ENCODE results near the gene MAML3.

DNA sequence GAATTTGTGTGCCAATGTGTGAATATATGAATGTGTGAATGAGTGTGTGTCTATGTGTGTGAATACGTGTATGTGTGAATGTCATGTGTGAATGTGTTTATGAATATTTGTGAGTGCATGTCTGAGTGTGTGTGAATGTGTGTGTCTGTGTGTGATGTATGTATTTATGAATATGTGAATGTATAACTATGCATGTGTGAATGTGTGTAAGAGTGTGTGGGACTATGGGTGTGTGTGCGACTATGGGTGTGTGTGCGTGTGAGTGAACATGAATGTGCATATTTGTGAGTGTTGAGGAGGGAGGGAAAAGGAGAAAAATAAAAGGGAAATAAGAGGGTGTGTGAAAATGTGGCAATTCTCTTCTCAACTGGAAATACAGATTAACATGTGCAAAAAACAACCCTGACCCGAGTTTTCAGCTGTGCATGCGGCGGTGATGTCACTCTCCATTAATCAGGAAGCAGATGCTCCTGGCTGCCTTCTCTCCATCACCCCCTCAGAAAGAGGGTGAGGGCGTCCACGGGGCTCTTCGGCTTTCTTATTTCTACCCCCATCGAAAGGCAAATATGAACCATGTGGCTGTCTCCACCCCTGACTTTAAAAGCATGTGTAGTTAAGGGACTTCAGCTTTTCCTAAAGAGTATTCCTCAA, 219.8 kb downstream of the MAML3 start:
- TF ChIP-seq SPI1 (IDR thresholded peaks at IDR 0.05; ENCODE audit: low read depth, low read length) (no peak), POLR2A (IDR thresholded peaks at IDR 0.05; ENCODE audit: low read depth, low read length) (no peak), POLR2AphosphoS5 (IDR thresholded peaks at IDR 0.05; ENCODE audit: low read depth, low read length) (no peak), PAX5 (IDR thresholded peaks at IDR 0.05; ENCODE audit: insufficient read depth, low read length, severe bottlenecking) (no peak), TAF1 (IDR thresholded peaks at IDR 0.05; ENCODE audit: low read depth, low read length) (no peak), POU2F2 (IDR thresholded peaks at IDR 0.05; ENCODE audit: low read depth, low read length) (no peak)

Measured in GM12891 (cell line).